Thymus (tissue), 11 donors: ENCODE data around the gene HP1BP3. TPM values are rescaled to one million over a fixed set of nuclear protein-coding genes. Genes with fewer than 3 reads are reported as not detected.

Source experiments
- DNase-seq, 9 donors: peaks; one replicate each; pipeline ENCODE4 v3.0.0-alpha.2; 2013; ENCODE audit warnings: low spot score in 9 of 9, low read depth in 6 of 9, missing footprints in 1 of 9
- H3K27ac ChIP-seq, 2 donors: one replicate each; pipeline ENCODE4 v1.5.1; 2013; ENCODE audit warnings: control low read depth in 1 of 2, low read depth in 1 of 2, low read length in 1 of 2, mild to moderate bottlenecking in 1 of 2, moderate library complexity in 1 of 2
- H3K27me3 ChIP-seq, 2 donors: one replicate each; pipeline ENCODE4 v1.5.1; 2013; ENCODE audit warnings: low read length in 1 of 2; ENCODE audit not compliant: control insufficient read depth in 2 of 2, insufficient read depth in 1 of 2
- H3K36me3 ChIP-seq, 2 donors: one replicate each; pipeline ENCODE4 v1.5.1; 2013; ENCODE audit warnings: low read length in 1 of 2, mild to moderate bottlenecking in 1 of 2, moderate library complexity in 1 of 2; ENCODE audit not compliant: control insufficient read depth in 2 of 2, insufficient read depth in 2 of 2
- H3K4me1 ChIP-seq, 2 donors: one replicate each; pipeline ENCODE4 v1.5.1; 2013; ENCODE audit warnings: low read length in 2 of 2; ENCODE audit not compliant: control insufficient read depth in 2 of 2, insufficient read depth in 2 of 2
- H3K4me3 ChIP-seq, 2 donors: one replicate each; pipeline ENCODE4 v1.5.1; 2013; ENCODE audit warnings: low read length in 2 of 2, control low read depth in 1 of 2, mild to moderate bottlenecking in 1 of 2
- H3K9me3 ChIP-seq, 2 donors: one replicate each; pipeline ENCODE4 v1.5.1; 2013; ENCODE audit warnings: low read length in 1 of 2, mild to moderate bottlenecking in 1 of 2; ENCODE audit not compliant: control insufficient read depth in 2 of 2, insufficient read depth in 1 of 2
- WGBS: extraction: QIAGEN DNeasy Blood & Tissue Kit; methylation state at CpG from one replicate; pipeline ENCODE4 v1.1.7; 2013; 5-methylcytosine and 5-hydroxymethylcytosine counted together
- polyA plus RNA-seq: library from polyadenylated mRNA; stranded (reverse); fragments of 200-250 nt; gene quantifications from one replicate; pipeline ENCODE4 v1.2.3, GENCODE V29; 2013
- total RNA-seq: library from RNA; stranded (reverse); fragments of 120-200 nt; gene quantifications from one replicate; pipeline ENCODE4 v1.2.4, GENCODE V29; 2013
- donor health status: healthy.

Gene HP1BP3
- total and polyA plus RNA-seq, 2 donors: 123 to 172 TPM

DNA sequence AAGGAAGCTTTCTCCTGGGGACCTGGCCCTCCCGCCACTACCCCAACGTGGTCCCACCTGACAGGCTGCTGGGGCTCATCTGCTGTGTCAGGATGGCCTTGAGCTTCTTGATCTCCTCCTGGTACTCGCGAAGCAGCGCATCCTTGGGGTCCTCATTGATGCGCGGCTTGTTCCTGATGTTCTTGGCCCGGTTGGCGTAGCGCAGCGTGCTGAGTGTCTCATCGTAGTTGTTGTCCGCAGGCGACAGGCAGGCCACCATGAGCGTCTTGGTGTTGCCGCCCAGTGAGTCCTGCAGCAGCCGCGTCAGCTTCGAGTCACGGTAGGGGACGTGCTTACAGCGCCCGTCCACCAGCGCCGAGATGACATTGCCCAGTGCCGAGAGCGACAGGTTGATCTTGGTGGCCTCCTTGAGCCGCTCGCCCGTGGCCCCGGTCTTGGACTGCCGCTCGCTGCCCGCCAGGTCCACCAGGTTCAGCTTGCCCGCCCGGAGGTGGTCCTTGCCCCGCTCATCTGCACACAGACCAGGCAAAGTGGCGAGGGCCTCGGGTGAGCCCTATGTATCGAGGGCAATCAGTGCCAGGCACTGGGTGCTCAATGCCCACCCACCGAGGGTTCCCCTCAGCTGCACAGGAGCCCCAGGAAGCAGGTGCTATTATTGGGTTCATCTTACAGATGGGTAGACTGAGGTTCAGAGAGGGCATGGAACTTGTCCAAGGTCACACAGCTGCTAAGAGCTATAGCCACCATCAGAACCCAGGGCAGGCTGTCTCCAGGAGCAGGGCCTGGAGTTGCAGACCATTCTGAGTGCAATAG lies 82.5 kb downstream of the HP1BP3 start:
- H3K4me3 ChIP-seq: no peak overlapping the region
- H3K27ac ChIP-seq: no peak overlapping the region
- H3K9me3 ChIP-seq: peaks cover 0 to 3% of the 10 kb centered on the region in 2 donors
- 95% methylated on average over 41 of the region's 41 CpGs for WGBS
- no peak for DNase-seq
- H3K27me3 ChIP-seq: no peaks in the 10 kb centered on the region
- no peaks in the 10 kb centered on the region for H3K4me1 ChIP-seq
- no peaks in the 10 kb centered on the region for H3K36me3 ChIP-seq

GRCh38 chr1:20703124-20703756 lies 83.9 kb downstream of the HP1BP3 start:
- H3K4me1 ChIP-seq: no peaks in the 10 kb centered on the region
- peaks cover 0 to 3% of the 10 kb centered on the region in 2 donors for H3K9me3 ChIP-seq
- no peaks in the 10 kb centered on the region for H3K36me3 ChIP-seq
- DNase-seq: no peak
- H3K27me3 ChIP-seq: no peaks in the 10 kb centered on the region
- no peak overlapping the region for H3K27ac ChIP-seq
- WGBS: 99% methylated on average over 4 of the region's 4 CpGs
- no peak overlapping the region for H3K4me3 ChIP-seq

DNA sequence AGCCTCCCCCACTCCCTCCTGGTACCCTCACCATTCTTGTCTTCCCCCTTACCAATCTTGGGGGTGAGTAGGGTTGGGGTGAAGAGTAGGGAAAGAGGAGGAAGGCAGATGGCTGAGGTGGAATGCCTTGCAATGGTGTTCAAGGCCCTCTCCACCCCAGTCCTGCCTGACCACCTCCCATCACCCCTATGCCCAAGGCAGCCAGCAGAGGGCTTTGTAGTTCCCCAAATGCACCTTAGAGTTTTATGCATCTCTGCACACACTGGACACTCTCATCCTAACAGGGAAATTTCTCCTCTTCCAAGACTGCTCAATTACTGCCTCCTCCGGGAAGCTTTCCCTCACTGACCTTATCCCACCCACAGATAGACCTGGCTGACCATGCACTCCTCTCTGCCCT lies 84.7 kb downstream of the HP1BP3 start:
- Histone ChIP-seq H3K27me3 (no peaks in the 10 kb centered on the region), H3K9me3 (no peaks in the 10 kb centered on the region), H3K36me3 (no peaks in the 10 kb centered on the region), H3K4me1 (no peaks in the 10 kb centered on the region), H3K4me3 (no peak overlapping the region), H3K27ac (no peak overlapping the region)
- WGBS: 98% methylated on average over 1 of the region's 1 CpG
- no peak for DNase-seq

DNA sequence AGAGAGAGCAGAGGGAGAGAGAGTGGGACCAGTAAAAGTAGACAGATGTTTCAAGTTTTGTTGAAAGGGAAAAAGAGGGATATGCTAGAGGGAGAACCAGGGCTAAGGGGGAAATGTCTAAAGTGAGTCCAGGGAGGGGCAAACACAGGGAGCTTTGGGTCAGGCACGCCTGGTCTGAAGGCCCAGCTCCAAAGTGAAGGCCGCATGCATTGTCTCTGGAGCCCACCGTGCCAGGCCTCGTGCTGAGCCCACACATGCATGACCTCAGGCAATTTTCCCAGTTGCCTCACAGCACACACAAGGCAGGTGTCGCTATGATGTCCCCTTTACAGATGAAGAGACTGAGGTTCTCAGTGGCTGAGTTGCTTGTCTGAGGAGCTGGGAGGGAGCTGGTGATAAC lies 85.3 kb downstream of the HP1BP3 start:
- H3K4me3 ChIP-seq: no peak overlapping the region
- no peaks in the 10 kb centered on the region for H3K36me3 ChIP-seq
- peaks cover 0 to 4% of the 10 kb centered on the region in 2 donors for H3K4me1 ChIP-seq
- H3K9me3 ChIP-seq: no peaks in the 10 kb centered on the region
- 98% methylated on average over 5 of the region's 5 CpGs for WGBS
- no peak for DNase-seq
- no peaks in the 10 kb centered on the region for H3K27me3 ChIP-seq
- no peak overlapping the region for H3K27ac ChIP-seq

DNA sequence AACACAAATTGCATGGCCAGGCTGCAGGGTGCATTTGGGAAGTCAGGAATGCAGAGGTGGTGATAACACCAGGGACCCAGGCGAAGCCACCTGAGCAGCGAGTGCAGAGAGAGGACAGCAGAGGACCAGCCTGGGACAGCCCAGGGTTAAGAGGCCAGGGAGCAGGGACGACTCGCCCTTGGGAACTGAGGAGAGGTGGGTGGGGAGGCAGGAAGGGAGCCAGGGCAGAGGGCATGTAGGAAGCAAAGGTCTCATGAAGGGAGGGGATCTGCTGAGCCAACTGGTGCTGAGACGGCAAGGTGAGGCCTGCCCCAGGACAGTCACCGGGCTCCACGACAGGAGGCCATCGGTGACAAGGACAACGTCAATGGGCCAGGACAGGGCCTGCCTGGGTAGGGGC lies 85.7 kb downstream of the HP1BP3 start:
- WGBS: 96% methylated on average over 9 of the region's 9 CpGs
- peaks cover 0 to 8% of the 10 kb centered on the region in 2 donors for H3K4me1 ChIP-seq
- H3K36me3 ChIP-seq: no peaks in the 10 kb centered on the region

DNA sequence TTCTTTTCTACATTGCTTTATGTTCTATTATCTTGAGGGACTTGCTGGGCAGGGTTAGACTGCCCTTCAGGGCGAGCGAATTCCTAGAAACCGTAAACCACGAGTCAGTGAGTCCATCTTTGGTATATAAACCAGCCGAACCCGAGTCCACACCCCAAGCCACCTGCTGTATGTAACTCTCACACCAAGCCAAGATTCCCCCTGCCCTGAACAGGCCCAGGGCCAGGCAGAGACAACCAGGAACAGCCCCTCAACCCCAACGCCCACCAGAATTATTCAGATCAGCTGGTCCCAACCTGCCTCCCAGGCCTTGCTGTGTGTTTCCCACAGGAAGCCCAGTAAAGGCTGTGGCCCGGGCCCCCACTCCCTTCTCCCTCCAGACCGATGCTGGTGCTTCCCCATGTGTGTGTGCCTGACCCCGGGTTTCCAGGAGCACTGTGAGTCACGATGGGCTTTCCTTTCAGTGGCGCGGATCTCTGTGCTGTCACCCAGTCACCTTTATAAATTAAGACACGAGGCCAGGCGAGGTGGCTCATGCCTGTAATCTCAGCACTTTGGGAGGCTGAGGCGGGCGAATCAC lies 86.4 kb downstream of the HP1BP3 start:
- no peak overlapping the region for H3K4me3 ChIP-seq
- DNase-seq: no peak
- WGBS: 95% methylated on average over 17 of the region's 17 CpGs
- no peak overlapping the region for H3K27ac ChIP-seq
- no peaks in the 10 kb centered on the region for H3K36me3 ChIP-seq
- H3K9me3 ChIP-seq: no peaks in the 10 kb centered on the region
- peaks cover 0 to 11% of the 10 kb centered on the region in 2 donors for H3K4me1 ChIP-seq
- no peaks in the 10 kb centered on the region for H3K27me3 ChIP-seq

More for the DNA sequence above, 85.7 kb downstream of the HP1BP3 start:
- H3K27me3 ChIP-seq: no peaks in the 10 kb centered on the region
- no peak overlapping the region for H3K27ac ChIP-seq
- H3K4me3 ChIP-seq: no peak overlapping the region
- DNase-seq: no peak
- no peaks in the 10 kb centered on the region for H3K9me3 ChIP-seq

DNA sequence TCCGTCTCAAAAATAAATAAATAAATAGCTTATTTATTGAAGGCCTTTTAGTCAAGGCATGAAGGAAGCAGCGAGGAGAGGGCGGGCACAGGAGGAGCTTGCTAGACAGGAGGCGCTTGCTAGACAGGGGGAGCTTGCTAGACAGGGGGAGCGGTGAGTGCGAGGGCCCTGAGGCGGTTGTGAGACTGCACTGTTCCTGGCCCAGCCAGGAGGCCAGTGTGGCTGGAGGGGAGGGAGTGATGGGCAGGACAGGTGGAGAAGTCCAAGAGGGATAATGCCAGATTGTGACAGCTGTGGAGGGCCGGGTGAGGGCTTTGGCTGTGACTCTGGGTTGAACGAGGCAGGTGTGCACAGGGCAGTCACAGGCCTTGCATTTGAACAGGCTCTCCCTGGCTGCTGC lies 87.5 kb downstream of the HP1BP3 start:
- Histone ChIP-seq H3K9me3 (no peaks in the 10 kb centered on the region), H3K4me3 (no peak overlapping the region), H3K36me3 (no peaks in the 10 kb centered on the region), H3K27ac (no peak overlapping the region), H3K27me3 (no peaks in the 10 kb centered on the region), H3K4me1 (peaks cover 0 to 11% of the 10 kb centered on the region in 2 donors)
- 96% methylated on average over 9 of the region's 9 CpGs for WGBS
- no peak for DNase-seq

GRCh38 chr1:20698195-20698910 lies 88.8 kb downstream of the HP1BP3 start:
- H3K9me3 ChIP-seq: no peaks in the 10 kb centered on the region
- H3K36me3 ChIP-seq: no peaks in the 10 kb centered on the region
- 95% methylated on average over 18 of the region's 18 CpGs for WGBS
- H3K4me1 ChIP-seq: peaks cover 0 to 11% of the 10 kb centered on the region in 2 donors
- no peaks in the 10 kb centered on the region for H3K27me3 ChIP-seq
- no peak overlapping the region for H3K27ac ChIP-seq
- H3K4me3 ChIP-seq: no peak overlapping the region
- DNase-seq: no peak

DNA sequence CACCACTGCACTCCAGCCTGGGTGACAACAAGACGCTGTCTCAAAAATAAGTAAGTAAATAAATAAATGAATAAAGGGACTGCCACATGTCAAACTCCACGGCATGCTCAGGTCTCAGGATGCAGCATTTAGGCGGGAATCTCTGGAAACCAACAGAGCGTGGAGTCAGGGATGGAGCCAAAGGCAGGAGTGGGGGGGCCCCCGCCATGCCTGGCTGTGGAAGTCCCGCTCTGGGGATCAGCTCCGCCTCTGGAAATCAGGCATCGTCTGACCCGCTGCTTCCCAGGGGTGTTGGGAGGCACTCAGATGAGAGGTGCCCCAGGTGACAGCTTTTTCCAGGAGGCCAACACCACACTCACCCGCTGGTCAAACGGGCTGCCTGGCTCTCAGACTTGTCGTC lies 89.5 kb downstream of the HP1BP3 start:
- Histone ChIP-seq H3K36me3 (no peaks in the 10 kb centered on the region), H3K4me3 (no peak overlapping the region), H3K27me3 (no peaks in the 10 kb centered on the region), H3K9me3 (no peaks in the 10 kb centered on the region), H3K4me1 (peaks cover 0 to 11% of the 10 kb centered on the region in 2 donors), H3K27ac (no peak overlapping the region)
- no peak for DNase-seq
- 93% methylated on average over 12 of the region's 12 CpGs for WGBS
